ENCODE measurements around the gene MAPK8.
"Not testable (repeated sequence)": the region's sequence is repeated elsewhere in the genome, so short reads cannot be mapped to it uniquely, and the experiment has no call there.

The MAPK8 gene

DNA sequence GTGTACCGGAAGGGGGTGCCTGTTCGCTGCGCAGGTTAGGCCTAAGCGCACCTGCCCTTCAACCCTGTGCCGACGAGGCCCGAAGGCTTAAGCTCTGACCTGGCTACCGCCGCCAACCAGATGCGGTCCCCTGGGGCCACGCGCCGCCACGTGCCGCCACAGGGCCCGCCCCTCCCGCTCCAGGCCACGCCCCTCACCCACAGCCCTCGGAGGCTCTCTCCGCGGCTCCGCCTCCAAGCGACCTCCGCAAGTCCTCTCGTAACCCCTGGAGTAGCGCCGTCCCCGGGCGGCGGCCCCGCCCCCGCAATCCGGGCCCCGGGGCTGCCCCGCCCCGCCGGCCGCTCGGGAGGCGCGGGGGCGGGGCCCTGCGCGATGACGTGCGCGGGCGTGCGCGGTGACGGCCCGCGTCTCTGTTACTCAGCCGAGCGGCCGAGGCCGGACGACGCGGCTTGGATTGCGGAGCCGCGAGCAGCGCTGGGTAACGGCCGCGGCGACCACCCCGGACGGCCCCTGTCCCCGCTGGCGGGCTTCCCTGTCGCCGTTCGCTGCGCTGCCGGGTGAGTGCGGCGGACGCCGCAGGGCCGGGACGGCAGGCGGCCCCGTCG is at the start of gene MAPK8:
TSS of gene MAPK8 (plus strand) at position 413 of the 605 bp plus-strand sequence. CDS start 94,984 bp downstream, outside the sequence.
- peak; percentile 97 for DNase-seq

DNA sequence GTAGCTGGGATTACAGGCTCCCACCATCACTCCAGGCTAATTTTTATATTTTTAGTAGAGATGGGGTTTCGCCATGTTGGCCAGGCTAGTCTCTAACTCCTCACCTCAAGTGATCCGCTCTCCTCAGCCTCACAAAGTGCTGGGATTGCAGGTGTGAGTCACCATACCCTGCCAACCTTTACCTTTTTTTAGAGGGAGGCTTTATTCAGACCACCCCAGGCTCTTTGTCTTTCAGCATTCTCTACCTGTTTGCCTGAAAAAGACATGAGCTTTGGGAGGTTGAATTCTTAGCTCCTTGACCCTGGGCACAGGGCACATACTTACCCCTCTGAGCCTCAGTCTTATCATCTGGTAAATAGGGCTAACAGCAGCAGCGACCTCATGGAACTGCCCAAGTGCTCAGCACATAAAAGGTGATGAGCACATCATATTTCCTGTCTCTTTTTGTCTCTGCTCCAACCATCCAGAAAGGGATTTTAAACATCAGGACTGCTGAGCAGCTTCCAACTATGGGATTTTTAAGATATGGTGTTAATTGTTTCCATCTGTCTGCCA is 49.0 kb upstream of the MAPK8 start:
- no peak for DNase-seq

DNA sequence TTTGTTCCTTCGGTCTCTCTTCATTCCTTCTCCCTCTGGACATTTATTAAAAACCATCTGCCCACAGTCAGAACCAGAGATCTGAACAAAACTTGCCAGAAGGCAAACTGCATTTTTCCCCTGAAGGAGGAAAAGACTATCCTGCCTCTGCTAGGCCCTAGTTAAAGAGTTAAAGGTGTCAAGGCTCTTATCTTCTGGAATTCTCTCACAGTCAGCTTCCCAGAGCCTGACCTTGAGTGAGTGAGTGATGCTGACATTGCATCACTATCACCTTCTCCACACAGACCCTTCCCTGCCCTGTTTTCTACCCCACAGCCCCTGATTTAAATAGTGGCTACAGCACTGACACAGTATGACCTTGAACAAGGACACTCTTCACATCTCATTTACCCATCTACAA is 48.4 kb upstream of the MAPK8 start:
- no peak for DNase-seq

DNA sequence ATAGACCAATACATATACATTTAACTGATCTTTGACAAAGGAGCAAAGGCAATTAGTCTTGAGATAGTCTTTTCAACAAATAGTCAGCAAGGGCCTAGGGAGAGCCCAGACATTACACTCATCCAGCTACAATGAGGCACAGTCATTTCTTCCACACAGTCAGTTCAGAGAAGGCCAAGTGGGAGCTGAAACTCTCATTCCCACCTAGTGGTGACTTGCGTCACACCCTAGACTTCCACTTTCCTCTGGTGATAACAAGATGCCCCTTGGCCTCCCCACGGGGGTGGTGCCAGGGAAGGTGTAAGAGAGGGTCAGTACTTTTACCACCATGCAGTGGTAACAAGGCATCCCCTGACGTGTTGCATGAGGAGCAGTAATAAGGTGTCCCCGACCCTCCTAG is 39.9 kb upstream of the MAPK8 start:
- no peak for DNase-seq

DNA sequence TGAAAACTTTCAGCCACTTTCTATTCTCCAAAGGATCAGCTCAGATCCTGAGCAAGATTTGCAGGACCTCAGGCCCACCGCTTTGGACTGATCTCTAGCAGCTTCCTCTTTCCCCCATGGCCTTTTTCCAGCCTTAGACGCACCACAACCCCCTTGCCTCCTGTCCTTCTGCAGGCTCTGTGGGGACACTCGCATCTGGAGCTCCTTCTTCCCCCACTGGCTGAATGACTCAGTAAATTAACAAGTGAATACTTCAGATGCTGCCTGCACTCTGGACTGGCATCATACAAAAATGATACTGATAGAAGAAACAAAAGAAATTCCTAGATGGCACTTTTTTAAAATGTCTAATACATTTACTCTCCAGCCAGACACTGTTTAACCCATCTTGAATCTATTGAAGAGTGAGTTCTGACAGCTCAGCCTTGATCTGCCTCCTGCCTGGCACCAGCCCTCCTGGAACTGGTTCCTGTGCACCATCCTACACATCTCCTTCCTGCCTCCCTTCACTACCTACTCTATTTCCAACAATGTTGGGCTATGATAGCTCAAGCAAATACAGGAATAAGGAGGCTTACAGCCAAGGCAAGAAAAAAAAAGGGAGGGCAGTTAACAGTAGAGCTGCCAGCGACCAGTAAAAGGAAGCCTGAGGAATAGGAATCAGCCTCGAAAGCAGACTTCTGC is 35.3 kb upstream of the MAPK8 start:
- DNase-seq = no peak

DNA sequence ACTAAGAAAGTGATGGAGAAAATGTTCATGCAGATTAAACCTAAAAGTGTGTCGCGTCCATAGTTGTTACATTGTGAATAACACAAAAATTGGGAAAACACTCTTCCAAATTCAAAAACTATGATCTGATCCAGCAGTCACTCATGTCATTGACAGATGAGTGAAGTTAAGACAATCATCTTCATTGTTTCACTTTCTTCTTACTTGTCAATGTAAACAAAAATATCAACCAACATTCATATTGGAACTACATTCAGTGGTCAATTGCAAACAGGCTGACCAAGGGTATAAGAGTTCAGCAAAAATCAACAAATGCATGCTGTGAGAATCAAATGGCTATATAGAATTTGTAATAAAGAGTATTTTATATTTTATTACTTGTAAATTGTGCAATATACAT is 33.8 kb upstream of the MAPK8 start:
- DNase-seq = no peak

DNA sequence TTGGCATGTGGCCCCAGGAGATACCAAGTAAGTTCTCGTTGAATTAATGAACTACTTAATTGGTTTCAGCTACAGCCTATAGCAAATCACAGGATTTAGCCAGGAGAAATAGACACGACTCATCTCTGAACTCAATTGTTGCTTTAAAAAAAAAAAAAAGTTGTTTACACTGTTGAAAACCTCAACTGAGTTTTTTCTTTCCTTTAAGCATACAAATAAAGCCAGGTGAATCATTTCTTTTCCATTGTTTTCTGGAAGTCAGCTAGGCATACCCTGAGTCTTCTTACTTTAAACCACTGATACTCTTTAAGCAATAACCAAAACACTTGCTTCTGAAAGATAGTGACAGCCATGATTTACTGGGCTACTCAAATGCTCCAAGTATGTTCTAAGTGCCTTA is 32.7 kb upstream of the MAPK8 start:
- no peak for DNase-seq

DNA sequence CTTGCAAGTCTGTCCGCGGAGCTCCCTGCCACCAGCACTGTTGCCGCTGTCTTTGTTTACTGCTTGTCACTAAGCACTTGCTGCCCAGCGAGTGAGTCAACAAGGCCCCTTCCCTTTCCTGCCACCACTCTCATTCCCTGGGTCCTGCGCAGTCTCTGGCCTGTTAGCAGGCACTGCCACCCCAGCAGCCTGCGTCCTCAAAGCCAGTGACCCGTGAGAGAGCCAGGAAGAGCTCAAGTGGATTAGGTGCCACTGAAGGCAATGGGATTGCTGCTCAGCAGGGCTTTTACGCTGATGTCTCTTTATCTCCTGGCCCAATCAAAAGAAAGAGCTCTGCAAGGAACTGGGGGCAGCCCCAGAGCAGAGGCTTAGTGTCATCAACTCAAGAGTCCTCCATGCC is 31.8 kb upstream of the MAPK8 start, which contains the start of gene FRMPD2:
TSS of gene FRMPD2 (minus strand) at position 61 of the 400 bp plus-strand sequence. CDS start 129 bp downstream, outside the sequence.
- DNase-seq = no peak

DNA sequence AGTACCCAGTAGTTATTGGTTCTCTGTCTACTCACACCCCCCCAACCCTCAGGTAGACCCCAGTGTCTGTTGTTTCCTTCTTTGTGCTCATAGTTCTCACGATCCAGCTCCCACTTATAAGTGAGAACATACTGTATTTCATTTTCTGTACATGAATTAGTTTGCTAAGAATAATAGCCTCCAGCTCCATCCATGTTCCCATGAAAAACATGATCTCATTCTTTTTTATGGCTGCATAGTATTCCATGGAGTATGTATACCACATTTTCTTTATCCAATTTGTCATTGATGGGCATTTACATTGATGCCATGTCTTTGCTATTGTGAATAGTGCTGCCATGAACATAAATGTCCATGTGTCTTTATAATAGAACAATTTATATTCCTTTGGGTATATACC is 29.4 kb upstream of the MAPK8 start:
- no peak for DNase-seq

DNA sequence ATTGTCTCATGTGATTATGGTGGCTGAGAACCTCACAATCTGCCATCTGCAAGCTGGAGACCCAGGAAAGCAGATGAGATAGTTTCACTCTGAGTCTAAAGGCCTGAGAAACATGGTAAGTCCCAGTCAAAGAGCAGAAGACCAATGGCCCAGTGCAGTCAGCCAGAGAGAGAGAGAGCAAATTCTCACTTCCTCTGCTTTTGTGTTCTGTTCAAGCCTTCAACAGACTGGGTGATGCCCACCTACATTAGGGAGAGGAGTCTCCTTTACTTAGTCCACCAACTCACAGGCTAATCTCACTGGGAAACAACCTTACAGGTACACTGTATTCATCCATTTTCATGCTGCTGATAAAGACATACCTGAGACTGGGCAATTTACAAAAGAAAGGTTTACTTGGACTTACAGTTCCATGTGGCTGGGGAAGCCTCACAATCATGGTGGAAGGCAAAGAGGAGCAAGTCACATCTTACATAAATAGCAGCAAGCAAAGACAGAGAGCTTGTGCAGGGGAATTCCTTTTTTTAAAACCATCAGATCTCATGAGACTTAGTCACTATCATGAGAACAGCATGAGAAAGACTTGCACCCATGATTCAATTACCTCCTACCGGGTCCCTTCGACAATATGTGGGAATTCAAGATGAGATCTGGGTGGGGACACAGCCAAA is 27.3 kb upstream of the MAPK8 start:
- no peak for DNase-seq

DNA sequence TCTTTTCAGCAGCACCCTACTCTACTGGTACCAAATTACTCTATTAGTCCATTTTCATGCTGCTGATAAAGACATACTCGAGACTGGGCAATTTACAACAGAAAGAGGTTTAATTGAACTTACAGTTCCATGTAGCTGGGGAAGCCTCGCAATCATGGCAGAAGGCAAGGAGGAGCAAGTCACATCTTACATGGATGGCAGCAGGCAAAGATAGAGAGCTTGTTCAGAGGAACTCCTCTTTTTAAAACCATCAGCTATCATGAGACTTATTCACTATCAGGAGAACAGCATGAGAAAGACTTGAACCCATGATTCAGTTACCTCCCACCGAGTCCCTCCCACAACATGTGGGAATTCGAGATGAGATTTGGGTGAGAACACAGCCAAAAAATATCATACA is 24.8 kb upstream of the MAPK8 start:
- DNase-seq = not testable (repeated sequence)

DNA sequence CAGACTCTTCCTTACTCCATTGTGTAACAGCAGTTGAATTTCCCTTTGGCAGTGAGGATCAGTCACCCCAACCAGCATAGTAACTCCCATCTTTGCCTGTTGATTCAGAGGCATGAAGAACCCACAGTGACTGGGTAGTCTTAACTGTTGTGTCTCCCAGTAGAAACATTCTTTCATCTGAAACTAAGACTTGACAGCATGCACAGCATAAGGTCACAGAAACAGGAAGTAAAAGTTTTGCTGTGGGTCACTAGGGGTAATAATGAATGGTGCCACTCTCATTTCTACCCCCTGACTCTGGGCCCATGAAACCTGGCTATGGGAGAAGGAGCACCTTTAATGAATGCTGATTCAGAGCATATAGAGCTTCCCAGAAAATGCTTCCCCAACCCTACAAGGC is 23.6 kb upstream of the MAPK8 start:
- no peak for DNase-seq

DNA sequence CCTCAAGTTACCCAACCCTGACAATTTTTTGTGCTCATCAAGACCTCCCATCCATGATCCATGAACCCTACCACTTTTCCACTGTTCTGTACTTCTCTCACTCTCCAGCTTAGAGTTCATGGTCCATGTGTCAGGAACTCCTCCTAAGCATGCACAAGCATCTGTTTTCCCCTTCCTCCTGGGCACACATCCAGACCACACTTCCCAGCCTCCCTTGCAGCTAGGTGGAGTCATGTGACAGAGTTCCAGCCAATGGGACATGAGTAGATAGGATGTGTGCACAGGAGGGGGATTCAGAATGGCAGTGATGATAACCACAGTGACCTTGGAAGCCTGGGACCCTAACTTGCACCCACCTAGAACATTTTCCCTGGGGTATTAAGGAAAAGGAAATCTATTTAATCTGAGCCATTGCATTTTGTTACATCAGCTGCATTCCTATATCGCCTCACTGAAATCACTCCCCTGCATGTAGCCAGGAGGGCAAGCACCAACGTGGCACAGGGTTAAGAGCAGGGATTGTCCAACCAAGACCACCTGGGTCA is 22.4 kb upstream of the MAPK8 start:
- DNase-seq = no peak

DNA sequence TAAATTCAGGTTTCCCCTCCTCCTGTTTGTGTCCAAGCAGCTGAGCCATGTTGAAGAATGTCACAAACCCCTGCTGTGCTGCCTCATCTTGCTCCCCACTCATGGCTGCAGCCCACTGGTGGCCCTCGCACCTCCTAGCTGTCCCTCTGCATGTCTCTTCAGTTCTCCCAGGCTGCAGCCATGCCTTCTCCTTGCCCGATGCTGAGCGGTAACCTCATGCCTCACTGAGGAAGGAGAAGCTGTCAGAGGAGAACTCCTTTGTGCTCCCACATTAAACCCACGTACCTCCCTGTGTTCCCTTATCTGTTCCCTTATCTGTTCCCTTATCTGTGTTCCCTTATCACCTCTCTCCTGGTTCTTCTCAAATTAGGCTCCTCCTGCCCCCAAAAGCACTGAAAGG is 21.7 kb upstream of the MAPK8 start:
- no peak for DNase-seq

DNA sequence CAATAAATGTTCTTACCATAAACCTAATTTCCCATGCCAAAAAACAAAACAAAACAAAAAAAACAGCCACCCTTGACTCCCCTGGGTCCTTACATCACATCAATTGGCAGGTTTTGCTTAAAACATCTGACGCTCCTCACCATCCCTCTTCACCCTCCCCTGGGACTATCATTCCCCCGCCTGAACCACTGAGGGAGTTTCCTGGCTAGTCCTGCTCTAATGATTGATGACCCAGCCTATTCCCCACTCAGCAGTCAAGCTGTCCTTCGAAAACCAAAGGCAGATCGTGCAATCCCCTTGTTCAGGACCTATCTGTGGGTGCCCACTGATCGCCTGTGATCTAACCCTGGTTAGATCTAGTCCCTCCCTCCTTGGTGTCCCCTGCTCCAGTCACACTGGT is 20.8 kb upstream of the MAPK8 start:
- DNase-seq = no peak

DNA sequence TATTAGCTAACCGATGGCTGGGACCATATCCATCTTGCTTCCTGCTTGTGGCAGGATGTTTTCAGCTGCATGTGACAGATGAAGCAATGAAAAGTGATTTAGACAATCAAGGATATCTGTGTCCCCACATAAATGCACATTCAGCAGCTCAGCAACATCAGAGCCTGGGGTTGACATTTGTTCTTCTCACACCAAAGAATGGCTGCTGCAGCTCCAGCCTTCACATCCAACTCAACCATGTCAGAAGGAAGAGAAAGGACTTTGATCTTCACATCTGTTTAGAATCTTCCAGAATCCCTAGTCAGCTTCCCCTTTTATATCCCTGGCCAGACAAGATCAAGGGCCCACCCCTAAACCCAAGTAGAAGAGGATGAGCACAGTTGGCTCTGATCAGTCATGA is 20.1 kb upstream of the MAPK8 start:
- no peak for DNase-seq

DNA sequence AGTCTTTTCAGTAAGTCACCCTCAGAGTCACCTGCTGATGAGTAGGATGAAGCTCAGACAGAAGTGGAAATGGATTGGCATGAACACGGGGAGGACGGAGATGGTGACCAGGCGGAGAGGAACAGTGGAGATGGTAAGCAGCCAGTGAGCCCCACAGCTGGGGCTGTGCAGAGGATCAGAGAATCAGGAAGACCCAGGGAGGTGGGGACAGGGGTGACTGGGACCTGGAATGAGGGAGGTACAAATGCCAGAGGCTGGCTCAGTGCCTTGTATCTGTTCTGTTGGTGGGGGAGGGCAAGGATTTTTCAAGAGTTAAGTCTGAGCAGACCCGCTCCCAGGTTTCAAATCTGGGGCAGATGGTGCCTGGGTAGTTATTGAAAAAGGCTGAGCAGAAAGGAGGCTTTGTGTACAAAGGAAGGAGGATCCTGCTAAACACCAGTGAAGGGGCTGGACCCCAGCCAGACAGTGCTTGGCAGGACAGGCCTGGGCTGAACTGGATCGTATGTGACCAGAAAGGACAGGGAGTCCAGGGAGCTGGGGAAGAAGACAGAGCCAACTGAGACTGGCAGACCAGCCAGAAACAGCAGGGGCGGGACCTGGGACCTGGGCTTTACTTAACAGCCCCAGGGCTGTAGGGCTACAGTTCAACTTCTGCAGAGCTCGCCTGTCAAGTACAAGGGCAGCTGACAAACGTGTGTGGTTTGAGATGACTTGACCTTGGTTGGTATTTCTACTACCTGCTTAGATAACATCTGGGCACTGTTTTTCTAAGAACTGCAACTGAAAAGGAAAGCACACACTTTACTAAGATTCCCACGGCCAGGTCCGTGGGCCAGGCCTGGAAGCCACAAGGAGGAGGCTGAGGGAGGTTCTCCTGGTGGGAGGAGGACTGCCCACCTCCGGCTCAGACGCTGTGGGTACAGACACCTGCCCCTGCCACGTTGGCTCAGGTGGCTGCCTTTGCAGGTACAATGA is 18.8 kb upstream of the MAPK8 start:
- no peak for DNase-seq

DNA sequence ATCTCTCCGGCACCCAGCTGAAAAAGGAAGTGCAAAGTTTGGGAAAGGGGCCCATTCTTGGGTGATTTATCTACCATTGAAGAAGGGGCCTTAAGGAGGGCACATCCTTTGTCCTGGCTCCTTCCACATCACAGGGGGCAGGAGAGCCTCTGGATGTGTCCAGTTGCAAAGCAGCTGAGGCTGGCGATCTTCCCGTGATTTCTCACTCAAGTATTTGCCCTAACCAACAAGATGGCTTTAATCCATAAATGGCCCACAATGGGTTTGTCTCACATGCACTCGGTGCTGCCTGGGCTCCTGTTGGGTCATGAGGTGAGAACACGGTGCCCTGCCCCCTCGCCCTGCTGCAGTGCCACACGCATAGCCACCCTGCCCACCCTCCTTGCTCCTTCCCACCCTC is 17.8 kb upstream of the MAPK8 start:
- no peak for DNase-seq

DNA sequence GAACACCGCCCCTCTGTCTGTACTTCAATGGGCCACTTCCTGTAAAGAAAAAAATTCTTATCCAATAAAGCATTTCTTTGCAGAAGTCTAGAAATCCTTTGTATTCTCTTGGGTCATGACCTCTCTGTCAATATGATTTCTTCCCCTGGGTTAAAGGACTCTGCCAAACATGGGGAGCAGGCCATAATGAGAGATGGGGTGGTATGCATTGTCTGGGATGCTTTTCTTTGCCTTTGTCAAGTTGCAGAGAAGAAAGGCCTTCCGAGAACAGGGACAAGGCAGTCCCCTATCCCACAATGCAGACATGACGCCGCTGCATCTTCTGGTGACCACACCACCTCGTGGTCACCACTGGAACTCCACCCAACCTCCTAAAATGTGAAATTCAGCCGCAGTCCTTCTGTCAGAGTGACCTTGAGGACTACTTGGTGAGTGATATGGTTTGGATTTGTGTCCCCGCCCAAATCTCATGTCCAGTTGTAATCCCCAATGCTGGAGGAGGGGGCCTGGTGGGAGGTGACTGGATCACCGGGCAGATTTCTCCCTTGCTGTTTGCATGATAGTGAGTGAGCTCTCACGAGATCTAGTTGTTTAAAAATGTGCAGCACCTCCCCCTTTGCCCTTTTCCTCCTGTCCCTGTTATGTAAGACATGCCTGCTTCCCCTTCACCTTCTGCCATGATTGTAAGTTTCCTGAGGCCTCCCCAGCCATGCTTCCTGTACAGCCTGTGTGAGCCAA is 16.8 kb upstream of the MAPK8 start:
- peak; percentile 79 for DNase-seq

DNA sequence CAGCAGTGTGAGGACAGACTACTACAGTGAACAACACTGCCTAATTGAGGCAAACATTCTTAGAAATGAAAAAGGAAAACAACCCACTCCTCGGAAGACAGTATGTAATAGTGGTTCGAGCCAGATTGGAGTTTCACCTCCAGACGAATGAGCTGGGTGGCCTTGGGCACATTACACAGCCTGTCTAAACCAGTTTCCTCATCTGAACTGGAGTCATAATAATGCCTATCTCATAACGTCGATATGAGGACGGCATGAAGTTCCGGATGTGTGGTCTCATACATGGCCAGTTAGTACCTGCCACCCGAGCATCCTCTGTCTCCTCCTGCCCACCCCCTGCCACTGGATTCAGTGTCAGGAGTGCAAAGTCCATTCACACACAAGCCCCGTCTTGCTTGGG is 16.2 kb upstream of the MAPK8 start:
- no peak for DNase-seq

DNA sequence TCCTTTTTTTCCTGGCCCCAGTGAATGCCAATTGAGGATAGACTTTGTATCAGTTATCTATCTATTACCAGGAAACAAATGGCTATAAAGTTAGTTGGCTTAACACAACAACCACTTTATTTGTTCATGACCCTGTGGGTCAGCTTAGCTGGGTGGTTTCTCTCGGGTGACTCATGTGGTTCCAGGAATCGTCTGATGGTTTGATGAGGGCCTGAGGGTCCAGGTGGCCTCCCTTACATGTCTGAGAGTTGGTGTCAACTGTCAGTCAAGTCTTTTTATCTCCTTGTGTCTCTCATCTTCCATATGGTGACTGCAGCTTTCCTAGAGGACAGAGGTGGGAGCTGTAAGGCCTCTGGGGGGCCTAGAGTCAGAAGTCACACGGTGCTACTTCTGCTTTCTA is 15.3 kb upstream of the MAPK8 start:
- DNase-seq = no peak

DNA sequence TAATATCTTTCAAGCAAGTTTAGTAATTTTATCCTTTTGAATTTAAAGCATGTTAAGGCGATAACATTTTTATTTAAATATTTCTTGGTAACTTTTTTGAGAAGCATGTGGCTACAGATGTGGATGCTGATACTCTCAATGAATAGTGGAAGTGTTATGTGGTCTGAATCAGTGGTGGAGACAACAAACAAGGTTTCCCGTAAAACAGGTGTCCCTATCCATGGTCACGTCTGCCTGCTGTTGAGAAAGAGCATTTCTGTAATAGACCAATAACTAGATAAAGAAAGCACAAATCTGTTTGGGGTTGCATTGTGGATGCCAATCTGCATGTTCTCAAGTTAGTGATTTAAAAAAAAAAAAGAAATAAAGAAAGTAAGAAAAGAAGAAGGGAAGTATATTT is 13.9 kb upstream of the MAPK8 start:
- DNase-seq = no peak
